Measurements from ENCODE around the gene DMRTC2.

DMRTC2 gene

DNA sequence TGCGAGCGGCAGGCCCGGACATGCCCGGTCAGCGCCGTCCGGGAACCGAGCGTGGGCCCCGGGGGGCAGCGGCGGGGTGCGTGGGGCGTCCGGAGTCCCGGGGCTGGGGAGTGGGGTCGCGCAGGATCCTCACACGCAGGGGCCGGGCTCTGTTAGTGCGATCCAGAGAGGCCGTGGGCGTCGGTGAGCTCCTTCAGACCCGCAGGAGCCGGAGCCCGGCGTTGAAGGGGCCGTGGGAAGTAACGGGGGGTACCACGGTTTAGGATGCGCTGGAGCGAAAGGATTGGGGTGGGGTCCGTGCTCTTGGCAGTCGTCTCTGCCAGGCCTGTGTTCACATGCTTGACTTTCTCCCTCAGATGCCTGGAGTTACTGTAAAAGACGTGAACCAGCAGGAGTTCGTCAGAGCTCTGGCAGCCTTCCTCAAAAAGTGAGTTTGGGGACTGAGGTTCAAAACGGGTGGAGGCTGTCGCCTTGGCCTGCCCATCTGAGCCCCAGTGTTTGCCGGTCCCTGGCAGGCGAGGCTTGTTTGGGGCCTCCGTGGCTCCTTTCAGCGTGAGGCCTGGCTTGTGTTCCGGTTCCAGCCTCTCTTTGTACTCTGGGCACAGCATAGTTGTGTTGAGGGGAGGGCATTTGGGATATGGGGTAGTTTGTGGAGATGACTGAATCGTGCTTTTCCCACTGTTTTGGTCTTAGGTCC lies 15.7 kb downstream of the DMRTC2 start:
- Histone ChIP-seq H3K36me3 (peaks cover 39 to 46% (median 45%) of the 10 kb centered on the region in 3 donors), H3K27me3 (peaks cover 0 to under 1% of the 10 kb centered on the region in 2 donors), H3K4me1 (peaks cover 0 to 38% (median 28%) of the 10 kb centered on the region in 4 donors), H3K4me3 (peak overlapping the region; percentile 73 to 88), H3K27ac (peak overlapping the region; percentile 89 to 92), H3K9me3 (no peaks in the 10 kb centered on the region)
- no peak for DNase-seq
- intact Hi-C loops (cut with DNase I; ENCODE audit: low total_unique reads): loop anchor here (2.0 kb wide), 1 partner anchor 24 kb away; no protein-coding TSS in a partner anchor
- no peak for TF ChIP-seq CTCF (IDR thresholded peaks at IDR 0.05)

DNA sequence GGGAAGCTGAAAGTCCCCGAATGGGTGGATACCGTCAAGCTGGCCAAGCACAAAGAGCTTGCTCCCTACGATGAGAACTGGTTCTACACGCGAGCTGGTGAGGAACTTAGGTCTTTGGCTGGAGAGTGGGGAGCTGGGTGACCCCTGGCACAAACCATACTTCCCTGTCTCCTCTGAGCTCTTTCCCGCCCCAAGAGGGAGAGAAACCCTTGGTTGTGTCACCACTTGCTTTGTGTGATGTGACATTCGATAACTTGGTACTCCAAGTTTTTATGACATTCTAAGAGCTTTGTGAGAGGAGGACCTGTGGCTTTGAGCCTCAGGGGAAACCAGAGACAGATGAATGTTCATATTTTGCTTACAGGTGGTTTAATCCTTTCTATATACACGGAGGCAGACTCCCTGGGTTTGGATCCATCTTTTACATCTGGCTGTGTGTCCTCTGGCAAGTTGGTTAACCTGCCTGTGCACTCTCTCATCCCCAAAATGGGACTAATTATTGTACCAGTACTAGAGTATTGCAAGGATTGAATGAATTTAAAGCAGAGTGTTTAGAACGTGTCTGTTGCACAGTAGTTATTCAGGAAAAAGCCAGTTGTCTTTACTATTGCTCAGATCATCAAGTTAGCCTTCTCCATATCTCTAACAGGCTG lies 16.4 kb downstream of the DMRTC2 start:
- Histone ChIP-seq H3K4me1 (peaks cover 0 to 39% (median 29%) of the 10 kb centered on the region in 4 donors), H3K27ac (peak overlapping the region; percentile 89 to 92)
- intact Hi-C loops (cut with DNase I; ENCODE audit: low total_unique reads): loop anchor here (2.0 kb wide), 1 partner anchor 24 kb away; no protein-coding TSS in a partner anchor

DNA sequence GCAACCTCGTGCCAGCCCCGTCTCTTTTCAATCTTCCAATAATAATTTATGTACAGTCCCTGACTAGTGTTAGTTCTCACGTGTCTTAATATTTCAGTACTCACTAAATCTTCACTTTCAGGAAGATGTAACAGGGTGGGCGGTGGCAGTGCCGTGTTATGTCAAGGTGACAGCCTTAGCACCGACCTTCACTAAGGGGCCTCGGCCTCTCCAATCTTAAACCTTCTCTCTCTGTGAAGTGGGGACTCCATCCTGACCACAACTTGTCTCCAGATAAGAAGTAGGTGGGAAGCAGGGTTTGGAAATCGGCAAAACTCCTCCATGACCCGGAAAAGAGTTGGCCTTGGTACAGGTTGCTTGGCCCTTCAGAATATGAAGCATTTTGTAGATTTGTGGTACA lies 17.0 kb downstream of the DMRTC2 start:
- Histone ChIP-seq H3K4me3 (no peak overlapping the region), H3K27me3 (no peaks in the 10 kb centered on the region), H3K9me3 (no peaks in the 10 kb centered on the region), H3K27ac (no peak overlapping the region), H3K4me1 (peaks cover 0 to 43% (median 29%) of the 10 kb centered on the region in 4 donors), H3K36me3 (peaks cover 42 to 58% (median 52%) of the 10 kb centered on the region in 3 donors)
- DNase-seq: no peak
- intact Hi-C loops (cut with DNase I; ENCODE audit: low total_unique reads): loop anchor here (2.0 kb wide), 1 partner anchor 23 kb away; no protein-coding TSS in a partner anchor
- TF ChIP-seq CTCF (IDR thresholded peaks at IDR 0.05): no peak

More for the DNA sequence above, 16.4 kb downstream of the DMRTC2 start:
- DNase-seq: no peak
- Histone ChIP-seq H3K4me3 (peak overlapping the region; percentile 73 to 88), H3K36me3 (peaks cover 39 to 52% (median 49%) of the 10 kb centered on the region in 3 donors), H3K9me3 (no peaks in the 10 kb centered on the region), H3K27me3 (no peaks in the 10 kb centered on the region)
- TF ChIP-seq CTCF (IDR thresholded peaks at IDR 0.05): no peak

GRCh38 chr19:41862445-41862986 lies 17.7 kb downstream of the DMRTC2 start:
- Histone ChIP-seq H3K4me1 (peaks cover 0 to 43% (median 29%) of the 10 kb centered on the region in 4 donors), H3K36me3 (peaks cover 45 to 65% (median 54%) of the 10 kb centered on the region in 3 donors), H3K9me3 (no peaks in the 10 kb centered on the region), H3K27ac (no peak overlapping the region), H3K4me3 (no peak overlapping the region), H3K27me3 (no peaks in the 10 kb centered on the region)
- no peak for DNase-seq
- TF ChIP-seq CTCF (IDR thresholded peaks at IDR 0.05): no peak
- intact Hi-C loops (cut with DNase I; ENCODE audit: low total_unique reads): no loop called here

- Histone ChIP-seq H3K27me3 (no peaks in the 10 kb centered on the region), H3K27ac (no peak overlapping the region), H3K9me3 (no peaks in the 10 kb centered on the region), H3K4me3 (no peak overlapping the region), H3K36me3 (peaks cover 45 to 73% (median 63%) of the 10 kb centered on the region in 3 donors), H3K4me1 (peaks cover 0 to 43% (median 29%) of the 10 kb centered on the region in 4 donors)
- no peak for DNase-seq
- TF ChIP-seq CTCF (IDR thresholded peaks at IDR 0.05): no peak
- intact Hi-C loops (cut with DNase I; ENCODE audit: low total_unique reads): no loop called here
These were observed 18.5 kb downstream of the DMRTC2 start for GRCh38 chr19:41863209-41863931.

Data from tibial artery (tissue), 4 donors.